GM20431 (cell line): Measurements from ENCODE around the gene TMEM170B.

Experiments
- in situ Hi-C: fragments of 300-500 bp; cut with MseI, MboI; formaldehyde crosslinking; loops from one replicate; pipeline ENCODE4 v1.15.0; 2020; ENCODE audit warnings: low sequenced_read_pairs; ENCODE audit not compliant: unreplicated experiment

TMEM170B gene

GRCh38 chr6:11575408-11576033 lies 38.0 kb downstream of the TMEM170B start:
- in situ Hi-C loops = loop anchor here (25.0 kb wide), 1 partner anchor 1312 kb away; no protein-coding TSS in a partner anchor

DNA sequence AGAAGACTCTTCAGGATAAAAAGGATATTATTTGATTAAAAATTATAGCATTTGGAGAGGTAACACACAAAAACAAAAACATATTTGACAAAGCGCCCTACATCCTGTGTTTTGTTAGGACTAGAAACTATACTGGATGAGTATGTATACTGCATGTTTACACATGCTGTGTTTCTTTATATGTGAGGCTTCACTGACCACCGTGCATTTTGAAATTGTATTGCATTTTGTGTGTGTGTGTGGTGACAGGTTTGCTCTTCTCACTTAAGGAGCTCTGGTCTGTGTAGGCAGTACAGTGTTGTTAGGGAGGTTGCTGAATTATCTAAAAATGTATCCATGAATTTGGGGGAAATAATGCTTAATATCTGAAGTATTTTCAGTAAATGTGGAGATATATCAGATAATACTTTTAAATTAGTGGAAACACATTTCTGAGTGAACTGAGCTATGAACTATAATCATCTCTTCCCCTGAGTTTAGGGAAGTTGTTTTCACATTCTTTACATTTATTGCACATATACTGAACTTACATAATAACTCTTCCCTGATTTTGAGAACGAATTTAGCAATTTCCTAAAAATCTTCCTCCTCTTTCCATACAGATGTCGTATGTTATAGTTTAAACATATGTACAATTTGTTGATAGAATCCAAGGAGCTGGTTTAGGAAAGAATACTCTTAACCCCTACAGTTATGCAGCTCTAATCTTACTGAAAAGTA lies 43.3 kb downstream of the TMEM170B start:
- in situ Hi-C loops = loop anchor here (25.0 kb wide), 1 partner anchor 1306 kb away; no protein-coding TSS in a partner anchor

GRCh38 chr6:11584244-11584643 lies 46.7 kb downstream of the TMEM170B start:
- in situ Hi-C loops = loop anchor here (25.0 kb wide), 1 partner anchor 1303 kb away; no protein-coding TSS in a partner anchor

DNA sequence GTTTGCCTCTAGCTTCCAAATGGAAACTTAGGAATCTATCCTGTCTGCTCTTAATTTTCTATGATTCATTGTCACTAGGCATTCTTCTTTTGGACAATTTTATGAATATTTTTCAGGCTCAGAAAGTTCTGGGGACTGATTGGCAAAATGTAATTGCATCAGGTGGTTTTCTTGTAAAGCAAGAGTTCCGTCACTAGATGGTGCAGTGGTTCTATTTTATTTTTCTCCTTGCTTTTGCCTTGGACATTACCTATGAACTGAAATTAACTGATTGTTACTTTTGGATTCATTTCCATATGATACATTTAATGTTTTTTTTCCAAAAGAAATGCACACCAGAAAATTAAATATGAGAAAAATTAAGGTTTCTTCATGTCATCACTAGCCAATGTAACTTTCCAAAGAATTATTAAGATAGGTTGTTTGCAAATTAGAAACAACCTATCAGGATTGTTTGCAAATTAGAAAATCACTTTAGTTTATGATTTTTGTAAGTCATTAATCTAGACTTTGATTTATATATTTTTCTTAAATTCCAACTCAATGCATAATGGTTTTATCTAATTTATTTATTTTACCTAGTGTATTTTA lies 48.0 kb downstream of the TMEM170B start:
- in situ Hi-C loops = loop anchor here (25.0 kb wide), 1 partner anchor 1302 kb away; no protein-coding TSS in a partner anchor

GRCh38 chr6:11586117-11586516 lies 48.6 kb downstream of the TMEM170B start:
- in situ Hi-C loops = loop anchor here (25.0 kb wide), 1 partner anchor 1301 kb away; no protein-coding TSS in a partner anchor

- in situ Hi-C loops = loop anchor here (25.0 kb wide), 1 partner anchor 1301 kb away; no protein-coding TSS in a partner anchor
Measured at GRCh38 chr6:11586536-11586935, 49.0 kb downstream of the TMEM170B start.

DNA sequence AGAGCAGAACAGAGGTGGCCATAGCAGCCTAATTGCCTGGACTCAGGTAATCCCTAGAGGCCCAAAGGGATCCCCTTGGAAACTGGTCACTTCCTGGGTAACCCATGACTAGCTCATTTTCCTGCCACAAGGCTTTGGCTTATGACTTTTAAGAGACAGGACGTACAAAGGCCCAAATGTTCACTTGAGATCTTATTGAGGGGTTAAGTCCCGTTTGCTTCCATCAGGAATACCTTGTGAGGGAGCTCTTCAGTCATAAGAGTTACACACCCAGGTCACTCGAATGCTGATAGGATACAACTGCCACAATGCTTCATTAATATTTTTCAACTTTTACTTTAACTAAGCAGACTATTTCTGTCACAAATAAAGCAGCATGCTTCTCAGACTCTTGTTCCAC lies 51.7 kb downstream of the TMEM170B start:
- in situ Hi-C loops = loop anchor here (25.0 kb wide), 1 partner anchor 1298 kb away; no protein-coding TSS in a partner anchor

DNA sequence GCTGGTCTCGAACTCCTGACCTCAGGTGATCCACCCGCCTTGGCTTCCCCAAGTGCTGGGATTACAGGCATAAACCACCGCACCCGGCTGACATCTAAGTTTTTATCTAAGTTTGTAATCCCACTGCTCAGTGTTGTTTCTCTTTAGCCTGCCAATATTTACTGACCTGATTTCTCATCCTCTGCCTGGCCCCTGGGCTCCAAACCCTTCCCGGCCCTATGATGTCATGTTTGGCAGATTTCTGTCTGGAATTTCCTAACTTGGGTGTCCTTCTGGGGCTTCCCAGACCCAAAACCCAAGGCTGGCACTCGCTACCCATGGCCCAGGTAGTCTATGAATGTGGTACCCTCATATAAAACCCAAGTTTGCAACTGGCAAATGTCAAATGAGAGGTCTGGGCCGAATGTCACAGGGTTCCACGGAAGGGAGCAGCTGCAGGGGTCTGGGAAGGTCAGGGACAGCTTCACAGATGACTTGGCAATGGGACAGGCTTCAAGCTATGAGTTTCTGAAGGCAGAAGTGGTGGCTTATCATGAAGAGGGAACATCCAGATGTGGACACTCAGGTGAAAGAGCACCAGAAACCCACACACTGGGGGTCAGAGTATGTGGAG lies 54.9 kb downstream of the TMEM170B start:
- in situ Hi-C loops = loop anchor here (25.0 kb wide), 1 partner anchor 1295 kb away; no protein-coding TSS in a partner anchor

GRCh38 chr6:11593096-11593495 lies 55.5 kb downstream of the TMEM170B start:
- in situ Hi-C loops = loop anchor here (25.0 kb wide), 1 partner anchor 1294 kb away; no protein-coding TSS in a partner anchor

GRCh38 chr6:11595903-11596302 lies 58.4 kb downstream of the TMEM170B start:
- in situ Hi-C loops = loop anchor here (25.0 kb wide), 1 partner anchor 1291 kb away; no protein-coding TSS in a partner anchor

GRCh38 chr6:11596640-11597237 lies 59.2 kb downstream of the TMEM170B start:
- in situ Hi-C loops = loop anchor here (25.0 kb wide), 1 partner anchor 1291 kb away; no protein-coding TSS in a partner anchor

- in situ Hi-C loops = loop anchor here (25.0 kb wide), 1 partner anchor 1289 kb away; no protein-coding TSS in a partner anchor
Measured at GRCh38 chr6:11598687-11599086, 61.1 kb downstream of the TMEM170B start.

DNA sequence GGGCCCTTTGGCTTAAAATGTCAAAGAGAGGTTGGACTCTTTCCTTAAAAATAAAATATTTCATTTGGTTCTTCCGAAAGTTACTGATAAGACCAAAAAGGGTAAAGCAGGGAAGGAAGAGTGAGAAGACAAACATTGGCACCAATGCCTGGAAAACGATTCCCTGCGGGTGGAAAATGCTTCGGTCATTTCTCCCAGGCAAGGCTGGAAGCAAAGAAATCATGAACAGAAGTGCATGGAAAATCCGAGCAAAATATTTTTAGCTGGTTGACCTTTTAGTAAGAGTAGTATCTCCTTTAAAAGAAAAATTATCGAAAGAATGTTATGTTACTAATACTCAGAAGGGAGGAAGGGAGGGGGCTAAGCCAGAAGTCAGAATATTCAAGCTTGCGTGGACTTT lies 62.7 kb downstream of the TMEM170B start:
- in situ Hi-C loops = no loop called here

DNA sequence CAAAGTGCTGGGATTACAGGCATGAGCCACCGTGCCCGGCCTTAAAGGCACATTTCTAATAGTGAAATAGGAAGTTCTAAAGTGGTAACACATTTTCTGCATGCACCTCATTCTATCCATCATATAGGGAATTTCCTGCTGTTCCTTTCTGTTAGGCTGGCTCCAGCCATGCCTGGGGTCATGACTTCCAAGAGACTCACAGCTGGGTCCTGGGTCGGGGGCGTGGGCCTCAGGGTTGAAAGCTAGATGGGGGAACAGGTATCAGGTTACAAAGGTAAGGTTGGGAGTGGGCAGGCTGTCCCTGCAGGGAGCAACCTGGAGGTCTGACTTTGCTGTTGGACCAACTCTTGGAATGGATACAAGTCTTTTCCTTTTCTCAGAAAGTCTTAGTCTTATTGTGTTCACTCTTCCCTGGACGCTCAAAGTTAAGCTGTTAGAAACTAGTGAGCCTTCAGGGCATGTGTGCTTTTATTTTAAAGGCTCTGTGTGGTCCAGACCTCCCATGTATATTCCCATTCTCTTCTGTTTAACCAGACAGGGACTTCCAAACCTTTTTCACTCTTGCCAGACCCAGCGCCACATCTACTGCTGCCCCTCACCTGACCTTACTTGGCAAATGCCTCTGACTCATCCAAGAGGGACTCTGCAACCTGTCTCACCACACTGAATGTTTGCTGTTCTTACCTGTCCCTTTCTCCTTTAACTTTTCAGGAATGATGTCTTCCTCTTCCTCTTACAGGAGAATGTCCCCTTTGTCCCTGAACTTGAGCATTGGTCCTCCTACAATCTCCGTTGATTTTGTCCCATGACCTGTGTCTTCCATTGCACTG lies 64.4 kb downstream of the TMEM170B start:
- in situ Hi-C loops = no loop called here

GRCh38 chr6:11604215-11604614 lies 66.7 kb downstream of the TMEM170B start:
- in situ Hi-C loops = no loop called here

- in situ Hi-C loops = no loop called here
Measured at GRCh38 chr6:11604836-11605506, 67.4 kb downstream of the TMEM170B start.

DNA sequence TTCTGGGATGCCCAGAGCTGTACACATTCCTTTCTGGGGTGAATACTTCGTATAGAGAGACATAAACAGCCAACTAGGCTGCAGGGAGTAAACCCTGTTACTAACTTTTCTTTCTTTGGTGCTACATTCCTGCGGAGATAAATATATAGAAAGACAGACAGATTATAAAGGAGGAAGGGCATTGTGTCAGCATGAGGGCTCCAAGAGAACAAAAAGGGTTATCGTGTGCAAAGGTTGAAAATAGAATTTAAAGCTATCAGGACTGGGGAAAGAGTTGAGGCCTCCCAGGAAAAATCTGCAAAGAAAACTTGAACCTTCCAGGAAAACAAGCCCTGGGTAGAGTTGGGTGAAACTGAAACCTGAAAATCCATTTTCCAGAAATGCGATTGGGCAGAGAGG lies 68.0 kb downstream of the TMEM170B start:
- in situ Hi-C loops = no loop called here

DNA sequence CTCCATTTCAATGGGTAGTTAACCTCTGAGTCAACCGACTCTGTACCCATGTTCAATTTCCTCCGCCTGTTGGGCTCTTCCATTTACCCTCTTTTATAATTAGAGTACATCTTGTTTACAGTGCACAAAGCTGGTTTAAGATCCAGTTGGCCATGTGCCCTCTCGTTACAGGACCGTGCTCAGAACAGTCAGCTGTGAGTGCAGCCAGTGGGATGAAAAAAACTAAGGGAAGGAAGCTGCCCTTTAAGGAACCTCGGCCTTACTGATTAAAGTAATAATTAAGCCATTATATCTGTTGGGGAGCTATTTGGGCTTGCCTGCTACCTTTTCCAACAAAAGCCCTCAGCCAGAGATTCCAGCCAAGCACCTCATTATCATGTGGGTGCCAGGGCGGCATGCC lies 68.8 kb downstream of the TMEM170B start:
- in situ Hi-C loops = no loop called here
